Ovary (tissue), 9 donors: Measurements from ENCODE around the gene C11orf97. TPM values are rescaled to one million over a fixed set of nuclear protein-coding genes. Genes with fewer than 3 reads are reported as not detected.

Source experiments
- DNase-seq, 5 donors: peaks; one replicate each; pipeline ENCODE4 v3.0.0-alpha.2; 2019 to 2020
- H3K27ac ChIP-seq, 2 donors: fragments of 200-600 bp; one replicate each; pipeline versions ENCODE4 v1.5.1 to v1.8.0; 2019 to 2022
- H3K27me3 ChIP-seq: fragments of 200-600 bp; one replicate; pipeline ENCODE4 v1.8.0; 2022
- H3K36me3 ChIP-seq: fragments of 200-600 bp; sonication (generic); one replicate; pipeline ENCODE4 v1.5.1; 2019
- H3K4me1 ChIP-seq: one replicate; pipeline ENCODE4 v1.8.1; 2013; ENCODE audit warnings: mild to moderate bottlenecking, moderate library complexity; ENCODE audit not compliant: insufficient read depth
- H3K4me3 ChIP-seq: fragments of 200-600 bp; sonication (generic); one replicate; pipeline ENCODE4 v1.5.1; 2017
- H3K9me3 ChIP-seq, 2 donors: fragments of 200-600 bp in 1 of 2; sonication (generic) in 1 of 2; one replicate each; pipeline versions ENCODE4 v1.5.1 to v1.8.1; 2013 to 2019; ENCODE audit warnings: mild to moderate bottlenecking in 1 of 2, moderate library complexity in 1 of 2
- CTCF ChIP-seq, 3 donors: fragments of 450-650 bp in 2 of 3; fragments of 200-600 bp in 1 of 3; IDR thresholded peaks; one replicate each; pipeline versions ENCODE4 v1.5.1 to v1.8.0; 2016 to 2022; ENCODE audit warnings: antibody characterized with exemption in 3 of 3, mild to moderate bottlenecking in 1 of 3
- EP300 ChIP-seq: sonication (generic); formaldehyde crosslinking; IDR thresholded peaks from one replicate; pipeline ENCODE4 v1.6.1; 2017; ENCODE audit warnings: antibody characterized with exemption
- POLR2A ChIP-seq: fragments of 450-650 bp; IDR thresholded peaks from one replicate; pipeline ENCODE4 v1.6.1; 2017; ENCODE audit warnings: antibody characterized with exemption, mild to moderate bottlenecking, moderate library complexity
- WGBS, 3 donors: extraction: QIAGEN DNeasy Blood & Tissue Kit in 1 of 3; methylation state at CpG; one replicate each; pipeline versions ENCODE4 v1.1.5 to v1.1.7; 2013 to 2017; 5-methylcytosine and 5-hydroxymethylcytosine counted together
- intact Hi-C, 4 donors: fragments of 100-400 bp; cut with DNase I; formaldehyde crosslinking; loops; one replicate each; pipeline versions ENCODE4 v1.11.0 to v1.15.1; 2022 to 2023
- polyA plus RNA-seq, 2 donors: library from polyadenylated mRNA; stranded (reverse); fragments of 200-250 nt in 1 of 2; fragments of 350-450 nt in 1 of 2; fragmentation: Illumina TruSeq in 1 of 2; extraction: RNeasy Lipid Tissue Mini Kit (QIAGEN cat#74804) in 1 of 2; gene quantifications; one replicate each; pipeline ENCODE4 v1.2.3, GENCODE V29; 2013 to 2014
- total RNA-seq, 7 donors: library from RNA; depleted of rRNA in 2 of 7; stranded (reverse); fragments of >200 nt in 2 of 7; fragmentation: NEBNext Ultra II Directional in 3 of 7; extraction: Animal tissue kit (Norgen Biotek cat#: 25700) in 3 of 7; gene quantifications; one replicate each; pipeline versions ENCODE4 v1.1.0 to v1.2.4, GENCODE V29; 2016 to 2023
- donor health status: DM: no; HTN: no; CAD: no; lungs with moderate emphysema.
- donor health status: DM: no; HTN: no; CAD: no.
- donor health status: Bipolar disorder and iron deficiency.
- donor health status: DM: yes; HTN: yes; CAD: no.
- donor health status: DM: no; HTN: no; CAD: no.
- donor health status: DM: yes; HTN: yes; CAD: no.

C11orf97 gene
- total and polyA plus RNA-seq, 9 donors, result 0.35 to 14.0 (median 0.39) TPM; not detected in 5

GRCh38 chr11:94481342-94481741, 30.9 kb upstream of the C11orf97 start:
- no peaks in the 10 kb centered on the region for H3K4me1 ChIP-seq
- no peaks in the 10 kb centered on the region for H3K9me3 ChIP-seq
- intact Hi-C loops, result no loop called here
- no peak for DNase-seq
- H3K36me3 ChIP-seq, result no peaks in the 10 kb centered on the region
- no peaks in the 10 kb centered on the region for H3K27me3 ChIP-seq
- no peak overlapping the region for H3K27ac ChIP-seq
- TF ChIP-seq POLR2A (no peak), CTCF (IDR thresholded peaks at IDR 0.05) (no peak), EP300 (no peak)
- H3K4me3 ChIP-seq, result no peak overlapping the region

GRCh38 chr11:94486068-94486467, 26.2 kb upstream of the C11orf97 start:
- Histone ChIP-seq H3K36me3 (no peaks in the 10 kb centered on the region), H3K4me3 (no peak overlapping the region), H3K27ac (no peak overlapping the region), H3K9me3 (no peaks in the 10 kb centered on the region), H3K4me1 (no peaks in the 10 kb centered on the region), H3K27me3 (no peaks in the 10 kb centered on the region)
- DNase-seq, result no peak
- intact Hi-C loops, result no loop called here
- 80 to 88% (median 85%) methylated on average over 1 of the region's 1 CpG for WGBS, 3 donors
- no peak for TF ChIP-seq POLR2A
- TF ChIP-seq CTCF (IDR thresholded peaks at IDR 0.05), result no peak
- no peak for TF ChIP-seq EP300

- intact Hi-C loops, result loop anchor here in 2 of 4 donors (10.0 kb wide), 2 partner anchors 369 to 599 kb away; partner anchors contain the start of gene PANX1 (in 1 of the 2)
- Histone ChIP-seq H3K27me3 (no peaks in the 10 kb centered on the region), H3K4me1 (peaks cover 1% of the 10 kb centered on the region), H3K4me3 (peak within 1 kb of the TSS; percentile 92), H3K9me3 (no peaks in the 10 kb centered on the region), H3K27ac (peak within 1 kb of the TSS; percentile 22 to 76), H3K36me3 (no peaks in the 10 kb centered on the region)
- no peak for TF ChIP-seq CTCF (IDR thresholded peaks at IDR 0.05)
- TF ChIP-seq POLR2A, result peak; percentile 63
- no peak for TF ChIP-seq EP300
- WGBS, 3 donors, result 0 to 1% (median 0%) methylated on average over 53 to 55 of the region's 55 CpGs
- peak; percentile 94 to 98 (median 97) for DNase-seq
Measured at GRCh38 chr11:94493281-94494125, 18.8 kb upstream of the C11orf97 start, which contains the start of the genes ANKRD49 and MRE11. Gene ANKRD49 (plus strand): TSS chr11:94493984. CDS start chr11:94496694, 2,710 bp downstream. Gene MRE11 (minus strand): TSS chr11:94493844. CDS start chr11:94492801, 1,043 bp downstream.

- Histone ChIP-seq H3K9me3 (no peaks in the 10 kb centered on the region), H3K27ac (peak overlapping the region in 1 of 2 donors; percentile 76), H3K4me1 (peaks cover 1% of the 10 kb centered on the region), H3K27me3 (no peaks in the 10 kb centered on the region), H3K4me3 (peak overlapping the region; percentile 92), H3K36me3 (no peaks in the 10 kb centered on the region)
- DNase-seq, result no peak
- 1 to 4% (median 2%) methylated on average over 18 to 19 of the region's 19 CpGs for WGBS, 3 donors
- TF ChIP-seq POLR2A, result no peak
- TF ChIP-seq CTCF (IDR thresholded peaks at IDR 0.05), result no peak
- TF ChIP-seq EP300, result no peak
- intact Hi-C loops, result loop anchor here in 2 of 4 donors (10.0 kb wide), 2 partner anchors 369 to 599 kb away; partner anchors contain the start of gene PANX1 (in 1 of the 2)
Measured at GRCh38 chr11:94494126-94494680, 18.1 kb upstream of the C11orf97 start.
